ENCODE results near the gene ENTREP1. TPM values are rescaled to one million over a fixed set of nuclear protein-coding genes. Genes with fewer than 3 reads are reported as not detected.

The ENTREP1 gene
- total RNA-seq, 4 donors from 2014 or later, result 1.5 to 9.2 (median 3.2) TPM

GRCh38 chr9:69340631-69341030 is 15.6 kb downstream of the ENTREP1 start:
- Histone ChIP-seq H3K4me1 (peaks cover 0 to 14% (median 3%) of the 10 kb centered on the region in 3 donors), H3K27me3 (no peaks in the 10 kb centered on the region), H3K9me3 (no peaks in the 10 kb centered on the region), H3K4me3 (no peak overlapping the region), H3K36me3 (no peaks in the 10 kb centered on the region), H3K27ac (no peak overlapping the region)
- DNase-seq, result no peak
- 0 to 4% methylated on average over 2 to 3 of the region's 3 CpGs for WGBS, 2 donors
- TF ChIP-seq CTCF (IDR thresholded peaks at IDR 0.05) (no peak), POLR2A (IDR thresholded peaks at IDR 0.05) (no peak)
- intact Hi-C loops (cut with DNase I), result no loop called here

GRCh38 chr9:69342769-69343168 is 17.8 kb downstream of the ENTREP1 start:
- no peak overlapping the region for H3K27ac ChIP-seq
- H3K27me3 ChIP-seq, result no peaks in the 10 kb centered on the region
- intact Hi-C loops (cut with DNase I), result no loop called here
- no peaks in the 10 kb centered on the region for H3K36me3 ChIP-seq
- no peak overlapping the region for H3K4me3 ChIP-seq
- no peak for DNase-seq
- peaks cover 8 to 26% (median 14%) of the 10 kb centered on the region in 3 donors for H3K4me1 ChIP-seq
- H3K9me3 ChIP-seq, result no peaks in the 10 kb centered on the region
- TF ChIP-seq CTCF (IDR thresholded peaks at IDR 0.05) (no peak), POLR2A (IDR thresholded peaks at IDR 0.05) (no peak)
- WGBS, 2 donors, result 50% methylated on average over 1 of the region's 1 CpG; no CpG with 5 or more reads in 1 of the 2 donors

GRCh38 chr9:69344459-69344858 is 19.4 kb downstream of the ENTREP1 start:
- Histone ChIP-seq H3K4me1 (peaks cover 8 to 26% (median 15%) of the 10 kb centered on the region in 3 donors), H3K27ac (no peak overlapping the region), H3K4me3 (no peak overlapping the region), H3K27me3 (no peaks in the 10 kb centered on the region), H3K9me3 (no peaks in the 10 kb centered on the region), H3K36me3 (no peaks in the 10 kb centered on the region)
- 80 to 81% methylated on average over 3 to 4 of the region's 4 CpGs for WGBS, 2 donors
- intact Hi-C loops (cut with DNase I), result no loop called here
- no peak for TF ChIP-seq POLR2A (IDR thresholded peaks at IDR 0.05)
- TF ChIP-seq CTCF (IDR thresholded peaks at IDR 0.05), result no peak
- no peak for DNase-seq

GRCh38 chr9:69346596-69347390 is 21.8 kb downstream of the ENTREP1 start:
- Histone ChIP-seq H3K36me3 (no peaks in the 10 kb centered on the region), H3K4me1 (peaks cover 8 to 26% (median 15%) of the 10 kb centered on the region in 3 donors), H3K9me3 (no peaks in the 10 kb centered on the region), H3K27me3 (no peaks in the 10 kb centered on the region), H3K27ac (no peak overlapping the region), H3K4me3 (no peak overlapping the region)
- TF ChIP-seq POLR2A (IDR thresholded peaks at IDR 0.05), result no peak
- no peak for TF ChIP-seq CTCF (IDR thresholded peaks at IDR 0.05)
- DNase-seq, result no peak
- intact Hi-C loops (cut with DNase I), result no loop called here
- 50 to 55% methylated on average over 6 of the region's 6 CpGs for WGBS, 2 donors

- no peak overlapping the region for H3K4me3 ChIP-seq
- no peaks in the 10 kb centered on the region for H3K27me3 ChIP-seq
- H3K4me1 ChIP-seq, result peaks cover 8 to 23% (median 13%) of the 10 kb centered on the region in 3 donors
- H3K27ac ChIP-seq, result no peak overlapping the region
- DNase-seq, result no peak
- no peaks in the 10 kb centered on the region for H3K36me3 ChIP-seq
- TF ChIP-seq CTCF (IDR thresholded peaks at IDR 0.05) (no peak), POLR2A (IDR thresholded peaks at IDR 0.05) (no peak)
- intact Hi-C loops (cut with DNase I), result no loop called here
- no peaks in the 10 kb centered on the region for H3K9me3 ChIP-seq
- WGBS, 2 donors, result 24 to 29% methylated on average over 1 of the region's 1 CpG
Observed at GRCh38 chr9:69347607-69348006, 22.6 kb downstream of the ENTREP1 start.
